ENCODE results near the gene OR4D2. TPM values are rescaled to one million over a fixed set of nuclear protein-coding genes. Genes with fewer than 3 reads are reported as not detected.

The OR4D2 gene
- not detected in 2 replicates for total RNA-seq (2022)
- not detected for Bru-seq, nascent RNA
- not detected for BruChase-seq, experiment 1, labeled RNA remaining after a 2-hour chase
- BruChase-seq, experiment 2, labeled RNA remaining after a 6-hour chase: not detected
- long read RNA-seq: 0 reads

- no peak for DNase-seq
- POLR2A ChIA-PET: no interaction called here
- BruUV-seq (replicated peaks): no TSS peak
- CTCF ChIA-PET: no interaction called here
- no peaks in the 10 kb centered on the region; the same call in 1 of the 2 replicates for H3K27me3 ChIP-seq (replicated peaks; ENCODE audit: control insufficient read depth, insufficient read depth, low read length)
- intact Hi-C loops (cut with micrococcal nuclease; ENCODE audit: unreplicated experiment): no loop called here
- Mint-ChIP-seq H3K4me1 (ENCODE audit: low read depth, unreplicated experiment) (no peaks in the 10 kb centered on the region), H3K36me3 (ENCODE audit: insufficient read depth, unreplicated experiment) (no peaks in the 10 kb centered on the region), H3K27me3 (ENCODE audit: insufficient read depth, unreplicated experiment) (peaks cover 45% of the 10 kb centered on the region), H3K9me3 (ENCODE audit: unreplicated experiment) (no peaks in the 10 kb centered on the region), H3K4me3 (ENCODE audit: unreplicated experiment) (no peak within 1 kb of the TSS), H3K27ac (ENCODE audit: unreplicated experiment) (no peak within 1 kb of the TSS)
- H3K4me3 ChIP-seq (ENCODE audit: low read depth, low read length): no peak within 1 kb of the TSS
- TF ChIP-seq, protein P1, sequence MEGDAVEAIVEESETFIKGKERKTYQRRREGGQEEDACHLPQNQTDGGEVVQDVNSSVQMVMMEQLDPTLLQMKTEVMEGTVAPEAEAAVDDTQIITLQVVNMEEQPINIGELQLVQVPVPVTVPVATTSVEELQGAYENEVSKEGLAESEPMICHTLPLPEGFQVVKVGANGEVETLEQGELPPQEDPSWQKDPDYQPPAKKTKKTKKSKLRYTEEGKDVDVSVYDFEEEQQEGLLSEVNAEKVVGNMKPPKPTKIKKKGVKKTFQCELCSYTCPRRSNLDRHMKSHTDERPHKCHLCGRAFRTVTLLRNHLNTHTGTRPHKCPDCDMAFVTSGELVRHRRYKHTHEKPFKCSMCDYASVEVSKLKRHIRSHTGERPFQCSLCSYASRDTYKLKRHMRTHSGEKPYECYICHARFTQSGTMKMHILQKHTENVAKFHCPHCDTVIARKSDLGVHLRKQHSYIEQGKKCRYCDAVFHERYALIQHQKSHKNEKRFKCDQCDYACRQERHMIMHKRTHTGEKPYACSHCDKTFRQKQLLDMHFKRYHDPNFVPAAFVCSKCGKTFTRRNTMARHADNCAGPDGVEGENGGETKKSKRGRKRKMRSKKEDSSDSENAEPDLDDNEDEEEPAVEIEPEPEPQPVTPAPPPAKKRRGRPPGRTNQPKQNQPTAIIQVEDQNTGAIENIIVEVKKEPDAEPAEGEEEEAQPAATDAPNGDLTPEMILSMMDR (IDR thresholded peaks at IDR 0.05; ENCODE audit: insufficient read depth in 1 of 2, low read depth in 1 of 2, low read length in 1 of 2, severe bottlenecking in 1 of 2, unreplicated experiment in 1 of 2): no peak
- H3K36me3 ChIP-seq (ENCODE audit: control insufficient read depth, insufficient read depth, low read length): no peaks in the 10 kb centered on the region
- no peaks in the 10 kb centered on the region for H3K9me3 ChIP-seq
- no peaks in the 10 kb centered on the region for H3K4me1 ChIP-seq
These were observed at the start of gene OR4D2 for GRCh38 chr17:58166682-58167081. Gene OR4D2 (plus strand): TSS chr17:58166982. CDS start chr17:58169656, 2,674 bp downstream.

GRCh38 chr17:58117382-58117781, 49.4 kb upstream of the OR4D2 start:
- DNase-seq: no peak
- Histone ChIP-seq H3K4me3 (ENCODE audit: low read depth, low read length) (no peak overlapping the region), H3K9me3 (no peaks in the 10 kb centered on the region), H3K27me3 (replicated peaks; ENCODE audit: control insufficient read depth, insufficient read depth, low read length) (no peaks in the 10 kb centered on the region), H3K36me3 (ENCODE audit: control insufficient read depth, insufficient read depth, low read length) (no peaks in the 10 kb centered on the region), H3K4me1 (no peaks in the 10 kb centered on the region)
- Mint-ChIP-seq H3K4me3 (ENCODE audit: unreplicated experiment) (no peak overlapping the region), H3K27ac (ENCODE audit: unreplicated experiment) (no peak overlapping the region), H3K9me3 (ENCODE audit: unreplicated experiment) (no peaks in the 10 kb centered on the region), H3K4me1 (ENCODE audit: low read depth, unreplicated experiment) (no peaks in the 10 kb centered on the region), H3K36me3 (ENCODE audit: insufficient read depth, unreplicated experiment) (no peaks in the 10 kb centered on the region), H3K27me3 (ENCODE audit: insufficient read depth, unreplicated experiment) (peaks cover 18% of the 10 kb centered on the region)
- intact Hi-C loops (cut with micrococcal nuclease; ENCODE audit: unreplicated experiment): loop anchor here (10.0 kb wide), 1 partner anchor 443 kb away; no protein-coding TSS in a partner anchor
- ChIA-PET CTCF (no interaction called here), POLR2A (no interaction called here)
- TF ChIP-seq, protein P1 (IDR thresholded peaks at IDR 0.05; ENCODE audit: insufficient read depth in 1 of 2, low read depth in 1 of 2, low read length in 1 of 2, severe bottlenecking in 1 of 2, unreplicated experiment in 1 of 2): no peak
- BruUV-seq (replicated peaks): no TSS peak

- ChIA-PET POLR2A (interaction anchor here (1.0 kb wide), 1 partner anchor 37 kb away, joined by 5 read pairs; no protein-coding TSS in a partner anchor), CTCF (interaction anchor here (1.0 kb wide), 1 partner anchor 120 kb away, joined by 3 read pairs; no protein-coding TSS in a partner anchor)
- TF ChIP-seq, protein P1 (IDR thresholded peaks at IDR 0.05; ENCODE audit: insufficient read depth in 1 of 2, low read depth in 1 of 2, low read length in 1 of 2, severe bottlenecking in 1 of 2, unreplicated experiment in 1 of 2): no peak
- intact Hi-C loops (cut with micrococcal nuclease; ENCODE audit: unreplicated experiment): loop anchor here (10.0 kb wide), 1 partner anchor 445 kb away; no protein-coding TSS in a partner anchor
- no peaks in the 10 kb centered on the region for H3K9me3 ChIP-seq
- no peak overlapping the region for H3K27ac Mint-ChIP-seq (ENCODE audit: unreplicated experiment)
- peaks cover 21% of the 10 kb centered on the region for H3K27me3 Mint-ChIP-seq (ENCODE audit: insufficient read depth, unreplicated experiment)
- no peaks in the 10 kb centered on the region for H3K27me3 ChIP-seq (replicated peaks; ENCODE audit: control insufficient read depth, insufficient read depth, low read length)
- H3K36me3 ChIP-seq (ENCODE audit: control insufficient read depth, insufficient read depth, low read length): no peaks in the 10 kb centered on the region
- H3K36me3 Mint-ChIP-seq (ENCODE audit: insufficient read depth, unreplicated experiment): no peaks in the 10 kb centered on the region
- no peak overlapping the region for H3K4me3 ChIP-seq (ENCODE audit: low read depth, low read length)
- H3K4me1 ChIP-seq: no peaks in the 10 kb centered on the region
- H3K4me1 Mint-ChIP-seq (ENCODE audit: low read depth, unreplicated experiment): no peaks in the 10 kb centered on the region
- H3K4me3 Mint-ChIP-seq (ENCODE audit: unreplicated experiment): no peak overlapping the region
- no TSS peak for BruUV-seq (replicated peaks)
- no peaks in the 10 kb centered on the region for H3K9me3 Mint-ChIP-seq (ENCODE audit: unreplicated experiment)
- no peak for DNase-seq
These were observed 47.3 kb upstream of the OR4D2 start for GRCh38 chr17:58119491-58119890.

Measured in Caco-2 (cell line).